Measurements from ENCODE around the gene CD27.

DNA sequence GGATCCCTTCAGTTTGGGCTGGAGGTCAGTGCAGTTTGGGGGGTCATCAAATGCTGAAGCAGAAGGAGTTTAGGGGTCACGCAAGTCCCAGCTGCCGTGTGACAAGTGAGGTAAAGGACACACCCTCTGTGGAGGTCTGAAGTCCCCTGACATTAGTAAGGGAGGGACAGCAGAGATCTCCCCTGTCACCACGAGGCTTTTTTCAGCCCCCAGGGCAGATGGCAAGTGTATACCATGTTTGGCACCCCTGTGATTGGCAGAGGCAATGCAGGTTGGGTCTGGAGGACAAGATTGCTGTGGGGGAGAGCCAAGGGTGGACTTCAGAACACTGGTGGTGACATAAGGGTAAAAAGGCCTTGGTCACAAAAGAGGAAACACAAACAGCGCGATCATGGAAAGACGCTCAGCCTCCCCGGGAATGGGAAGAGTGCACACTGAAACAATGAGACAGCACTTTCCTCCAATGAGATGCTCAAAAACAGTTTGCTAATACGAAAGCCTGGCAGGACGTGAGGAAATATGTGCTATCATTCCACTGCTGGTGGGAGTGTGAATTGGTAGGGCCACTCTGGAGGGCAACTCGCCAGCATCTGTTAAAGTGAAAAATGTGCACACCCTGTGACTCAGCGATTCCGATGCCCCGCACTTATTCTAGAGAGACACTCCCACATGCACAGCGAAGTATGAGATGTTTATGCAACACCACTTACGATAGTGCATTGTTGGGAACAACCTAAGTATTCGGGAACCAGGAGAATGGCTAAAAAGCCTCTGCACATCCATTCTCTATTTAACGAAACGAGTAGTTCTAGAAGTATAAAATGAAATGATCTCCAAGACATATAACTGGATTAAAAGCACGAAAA is 14.4 kb upstream of the CD27 start:
- TF ChIP-seq, protein P1, sequence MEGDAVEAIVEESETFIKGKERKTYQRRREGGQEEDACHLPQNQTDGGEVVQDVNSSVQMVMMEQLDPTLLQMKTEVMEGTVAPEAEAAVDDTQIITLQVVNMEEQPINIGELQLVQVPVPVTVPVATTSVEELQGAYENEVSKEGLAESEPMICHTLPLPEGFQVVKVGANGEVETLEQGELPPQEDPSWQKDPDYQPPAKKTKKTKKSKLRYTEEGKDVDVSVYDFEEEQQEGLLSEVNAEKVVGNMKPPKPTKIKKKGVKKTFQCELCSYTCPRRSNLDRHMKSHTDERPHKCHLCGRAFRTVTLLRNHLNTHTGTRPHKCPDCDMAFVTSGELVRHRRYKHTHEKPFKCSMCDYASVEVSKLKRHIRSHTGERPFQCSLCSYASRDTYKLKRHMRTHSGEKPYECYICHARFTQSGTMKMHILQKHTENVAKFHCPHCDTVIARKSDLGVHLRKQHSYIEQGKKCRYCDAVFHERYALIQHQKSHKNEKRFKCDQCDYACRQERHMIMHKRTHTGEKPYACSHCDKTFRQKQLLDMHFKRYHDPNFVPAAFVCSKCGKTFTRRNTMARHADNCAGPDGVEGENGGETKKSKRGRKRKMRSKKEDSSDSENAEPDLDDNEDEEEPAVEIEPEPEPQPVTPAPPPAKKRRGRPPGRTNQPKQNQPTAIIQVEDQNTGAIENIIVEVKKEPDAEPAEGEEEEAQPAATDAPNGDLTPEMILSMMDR (IDR thresholded peaks at IDR 0.05) = no peak
- TF ChIP-seq POLR2A (IDR thresholded peaks at IDR 0.05) (no peak), EP300 (IDR thresholded peaks at IDR 0.05) (peak; percentile 80)
